Psoas muscle (tissue), 8 donors: ENCODE data around the gene C3orf70. TPM values are rescaled to one million over a fixed set of nuclear protein-coding genes. Genes with fewer than 3 reads are reported as not detected.

Source experiments
- ATAC-seq, 4 donors: fragments of 200-7000 bp; cut with Tn5 transposase; one replicate each; pipeline ENCODE4 v1.9.1; 2020; ENCODE audit warnings: moderate library complexity in 3 of 4, mild to moderate bottlenecking in 2 of 4
- DNase-seq, 2 donors: peaks; one replicate each; pipeline ENCODE4 v3.0.0-alpha.2; 2020
- H3K27ac ChIP-seq: fragments of 200-600 bp; one replicate; pipeline ENCODE4 v1.8.0; 2022
- H3K27me3 ChIP-seq, 3 donors: fragments of 200-600 bp in 1 of 3; one replicate each; pipeline versions ENCODE4 v1.6.1 to v1.8.0; 2013 to 2022; ENCODE audit warnings: low read length in 2 of 3, mild to moderate bottlenecking in 2 of 3, moderate library complexity in 1 of 3; ENCODE audit not compliant: insufficient read depth in 3 of 3
- H3K36me3 ChIP-seq, 2 donors: fragments of 200-600 bp in 1 of 2; one replicate each; pipeline versions ENCODE4 v1.6.1 to v1.8.0; 2013 to 2022; ENCODE audit warnings: low read depth in 1 of 2, mild to moderate bottlenecking in 1 of 2, moderate library complexity in 1 of 2; ENCODE audit not compliant: insufficient read depth in 1 of 2
- H3K4me1 ChIP-seq: fragments of 200-600 bp; one replicate; pipeline ENCODE4 v1.8.0; 2022
- H3K4me3 ChIP-seq: fragments of 200-600 bp; one replicate; pipeline ENCODE4 v1.8.0; 2022; ENCODE audit warnings: mild to moderate bottlenecking
- H3K9me3 ChIP-seq: fragments of 200-600 bp; one replicate; pipeline ENCODE4 v1.8.0; 2022
- WGBS, 3 donors: extraction: QIAGEN DNeasy Blood & Tissue Kit; methylation state at CpG; one replicate each; pipeline versions ENCODE4 v1.1.6 to v1.1.7; 2013; 5-methylcytosine and 5-hydroxymethylcytosine counted together
- intact Hi-C, 2 donors: fragments of 100-400 bp; cut with DNase I; formaldehyde crosslinking; loops; one replicate each; pipeline versions ENCODE4 v1.11.0 to v1.14.2; 2022
- polyA plus RNA-seq, 3 donors: library from polyadenylated mRNA; stranded (reverse); fragments of 200-250 nt; gene quantifications; one replicate each; pipeline ENCODE4 v1.2.3, GENCODE V29; 2013
- total RNA-seq, 4 donors: library from RNA; stranded (reverse); fragmentation: NEBNext Ultra II Directional in 2 of 4; extraction: Animal tissue kit (Norgen Biotek cat#: 25700) in 2 of 4; gene quantifications; one replicate each; pipeline versions ENCODE4 v1.2.1 to v1.2.4, GENCODE V29; 2021 to 2023
- TF ChIP-seq, protein P1 (sequence below): fragments of 200-600 bp; IDR thresholded peaks from one replicate; pipeline ENCODE4 v1.8.0; 2022; ENCODE audit warnings: antibody characterized with exemption
- donor health status: healthy with polysubstance abuse.
- donor health status: DM: no; HTN: no; CAD: no; lungs with moderate emphysema.
- donor health status: Bipolar disorder and iron deficiency.
- donor health status: healthy.
- donor health status: DM: yes; HTN: yes; CAD: no.
- donor health status: DM: no; HTN: no; CAD: no.
- donor health status: DM: no; HTN: no; CAD: no.
- donor health status: DM: yes; HTN: yes; CAD: no.

C3orf70 gene
- total and polyA plus RNA-seq, 7 donors: 0.13 to 0.97 (median 0.42) TPM

DNA sequence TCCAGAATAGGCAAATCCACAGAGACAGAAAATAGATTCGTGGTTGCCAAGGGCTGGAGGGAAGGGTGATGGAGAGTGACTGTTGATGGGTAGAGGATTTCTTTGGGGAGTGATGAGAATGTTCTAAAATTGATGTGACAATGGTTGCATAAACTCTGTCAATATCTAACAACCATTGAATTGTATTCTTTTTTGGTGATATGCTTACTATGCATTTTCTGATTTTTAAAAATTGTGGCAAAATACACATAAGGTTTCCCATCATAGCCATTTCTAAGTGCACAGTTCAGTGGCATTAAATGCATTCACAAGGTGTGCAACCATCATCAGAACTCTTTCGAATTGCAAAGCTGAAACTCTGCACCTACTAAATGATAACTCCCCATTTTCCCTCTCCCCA is 44.2 kb upstream of the C3orf70 start:
- Histone ChIP-seq H3K36me3 (no peaks in the 10 kb centered on the region), H3K9me3 (no peaks in the 10 kb centered on the region), H3K27me3 (no peaks in the 10 kb centered on the region), H3K27ac (no peak overlapping the region), H3K4me1 (no peaks in the 10 kb centered on the region), H3K4me3 (no peak overlapping the region)
- intact Hi-C loops: no loop called here
- TF ChIP-seq, protein P1, sequence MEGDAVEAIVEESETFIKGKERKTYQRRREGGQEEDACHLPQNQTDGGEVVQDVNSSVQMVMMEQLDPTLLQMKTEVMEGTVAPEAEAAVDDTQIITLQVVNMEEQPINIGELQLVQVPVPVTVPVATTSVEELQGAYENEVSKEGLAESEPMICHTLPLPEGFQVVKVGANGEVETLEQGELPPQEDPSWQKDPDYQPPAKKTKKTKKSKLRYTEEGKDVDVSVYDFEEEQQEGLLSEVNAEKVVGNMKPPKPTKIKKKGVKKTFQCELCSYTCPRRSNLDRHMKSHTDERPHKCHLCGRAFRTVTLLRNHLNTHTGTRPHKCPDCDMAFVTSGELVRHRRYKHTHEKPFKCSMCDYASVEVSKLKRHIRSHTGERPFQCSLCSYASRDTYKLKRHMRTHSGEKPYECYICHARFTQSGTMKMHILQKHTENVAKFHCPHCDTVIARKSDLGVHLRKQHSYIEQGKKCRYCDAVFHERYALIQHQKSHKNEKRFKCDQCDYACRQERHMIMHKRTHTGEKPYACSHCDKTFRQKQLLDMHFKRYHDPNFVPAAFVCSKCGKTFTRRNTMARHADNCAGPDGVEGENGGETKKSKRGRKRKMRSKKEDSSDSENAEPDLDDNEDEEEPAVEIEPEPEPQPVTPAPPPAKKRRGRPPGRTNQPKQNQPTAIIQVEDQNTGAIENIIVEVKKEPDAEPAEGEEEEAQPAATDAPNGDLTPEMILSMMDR: no peak
- DNase-seq: no peak
- WGBS, 3 donors: 91 to 97% (median 95%) methylated on average over 2 of the region's 2 CpGs
- no peak for ATAC-seq

DNA sequence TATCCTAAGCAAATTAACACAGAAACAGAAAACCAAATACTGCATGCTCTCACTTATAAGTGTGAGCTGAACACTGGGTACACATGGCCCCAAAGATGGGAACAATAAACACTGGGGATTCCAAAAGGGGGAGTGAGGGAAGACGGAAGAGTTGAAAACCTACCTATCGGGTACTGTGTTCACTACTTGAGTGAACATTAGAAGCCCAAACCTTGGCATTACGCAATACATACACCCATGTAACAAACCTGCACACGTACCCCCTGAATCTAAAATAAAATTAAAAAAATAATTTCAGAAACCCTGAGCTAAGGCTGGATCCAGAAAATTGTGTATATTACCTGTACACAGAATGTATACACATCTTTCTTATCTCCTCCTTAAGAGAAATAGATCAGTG is 42.8 kb upstream of the C3orf70 start:
- DNase-seq (no peak), ATAC-seq (no peak)
- Histone ChIP-seq H3K27me3 (no peaks in the 10 kb centered on the region), H3K27ac (no peak overlapping the region), H3K36me3 (no peaks in the 10 kb centered on the region), H3K4me1 (no peaks in the 10 kb centered on the region), H3K9me3 (no peaks in the 10 kb centered on the region), H3K4me3 (no peak overlapping the region)
- 95 to 97% (median 96%) methylated on average over 4 of the region's 4 CpGs for WGBS, 3 donors
- TF ChIP-seq, protein P1: no peak
- intact Hi-C loops: no loop called here

DNA sequence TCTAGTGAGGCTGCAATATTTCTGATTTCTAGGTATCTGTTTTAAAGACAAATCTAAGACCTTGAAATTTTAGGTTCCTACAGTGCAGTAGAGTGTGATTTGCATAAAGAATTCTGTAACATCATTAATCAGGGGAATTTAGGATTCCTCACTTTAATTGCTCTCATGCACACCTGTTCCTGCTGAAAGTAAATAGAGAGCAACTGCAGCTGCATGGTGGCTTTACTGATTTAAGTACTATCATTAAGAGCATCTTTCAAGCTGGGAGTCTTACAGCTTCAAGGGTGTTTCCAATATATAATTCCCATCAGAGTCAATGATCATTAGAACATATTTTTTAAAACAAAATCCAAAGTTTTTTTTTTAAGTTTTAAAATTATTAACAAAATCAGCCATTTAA is 36.0 kb upstream of the C3orf70 start:
- ATAC-seq: no peak

DNA sequence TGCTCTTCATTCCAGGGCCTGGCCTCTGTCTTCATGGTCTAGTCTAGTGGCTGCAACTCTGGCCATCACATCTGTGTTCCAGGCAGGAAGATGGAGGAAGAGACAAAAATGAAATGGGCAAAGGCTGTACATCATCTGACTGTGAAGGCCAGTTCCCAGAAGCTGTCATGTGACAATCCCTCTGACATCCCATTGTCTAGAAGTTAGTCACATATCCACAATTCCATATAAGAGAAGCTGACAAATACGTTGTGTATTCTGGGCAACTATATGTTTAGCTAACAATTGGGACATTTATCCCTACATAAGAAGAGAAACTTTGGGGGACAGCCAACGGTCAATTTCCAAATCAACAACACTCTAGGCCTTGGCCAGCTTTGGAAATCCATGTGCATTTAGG is 34.5 kb upstream of the C3orf70 start:
- Histone ChIP-seq H3K36me3 (no peaks in the 10 kb centered on the region), H3K4me3 (no peak overlapping the region), H3K9me3 (no peaks in the 10 kb centered on the region), H3K27me3 (no peaks in the 10 kb centered on the region), H3K4me1 (no peaks in the 10 kb centered on the region), H3K27ac (no peak overlapping the region)
- TF ChIP-seq, protein P1: no peak
- DNase-seq: no peak
- 63 to 79% (median 73%) methylated on average over 2 of the region's 2 CpGs for WGBS, 3 donors
- ATAC-seq: no peak
- intact Hi-C loops: no loop called here

More for the DNA sequence above, 36.0 kb upstream of the C3orf70 start:
- Histone ChIP-seq H3K4me3 (no peak overlapping the region), H3K4me1 (no peaks in the 10 kb centered on the region), H3K9me3 (no peaks in the 10 kb centered on the region), H3K36me3 (no peaks in the 10 kb centered on the region), H3K27me3 (no peaks in the 10 kb centered on the region), H3K27ac (no peak overlapping the region)
- no peak for DNase-seq
- TF ChIP-seq, protein P1: no peak
- intact Hi-C loops: no loop called here

DNA sequence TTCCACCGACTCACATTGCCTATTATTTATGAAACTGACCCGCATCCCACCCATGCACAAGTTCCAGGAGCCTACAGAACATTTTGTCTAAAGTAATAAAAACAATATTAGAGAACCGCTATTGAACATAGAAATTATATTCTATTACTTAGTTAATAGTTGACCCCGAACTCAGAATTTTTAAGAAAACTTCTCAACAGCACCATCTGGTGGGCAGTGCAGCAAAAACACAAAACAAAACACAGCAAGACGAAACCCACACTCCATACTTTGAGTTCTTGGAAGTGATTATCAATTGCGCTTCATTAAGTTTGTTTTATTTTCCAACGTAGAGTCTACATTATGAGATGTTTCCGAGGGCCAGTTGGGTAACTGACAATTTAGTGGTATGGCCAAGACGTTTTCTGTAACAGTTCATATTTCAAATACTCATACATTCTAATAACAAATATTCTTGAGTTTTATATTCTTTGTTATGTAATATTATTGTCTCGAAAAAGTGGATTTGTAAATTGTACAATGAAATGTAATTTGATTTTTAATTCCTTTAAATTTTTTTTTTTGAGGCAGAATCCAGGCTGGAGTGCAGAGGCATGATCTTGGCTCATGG is 24.0 kb upstream of the C3orf70 start:
- DNase-seq (no peak), ATAC-seq (no peak)
- peaks cover 0 to 4% (median 0%) of the 10 kb centered on the region in 3 donors for H3K27me3 ChIP-seq
- no peak overlapping the region for H3K27ac ChIP-seq
- 21 to 23% (median 21%) methylated on average over 10 of the region's 10 CpGs for WGBS, 3 donors
- H3K4me3 ChIP-seq: no peak overlapping the region
- no peaks in the 10 kb centered on the region for H3K9me3 ChIP-seq
- TF ChIP-seq, protein P1: peak; percentile 61
- no peaks in the 10 kb centered on the region for H3K4me1 ChIP-seq
- intact Hi-C loops: loop anchor here in 1 of 2 donors (5.0 kb wide), 1 partner anchor 305 kb away; no protein-coding TSS in a partner anchor
- no peaks in the 10 kb centered on the region for H3K36me3 ChIP-seq
